ENCODE data around the gene SAMD4A.

SAMD4A gene

GRCh38 chr14:54686219-54686870 is 119.4 kb downstream of the SAMD4A start:
- H3K4me1 Mint-ChIP-seq, result peaks cover 51% of the 10 kb centered on the region
- TF ChIP-seq, protein P1, sequence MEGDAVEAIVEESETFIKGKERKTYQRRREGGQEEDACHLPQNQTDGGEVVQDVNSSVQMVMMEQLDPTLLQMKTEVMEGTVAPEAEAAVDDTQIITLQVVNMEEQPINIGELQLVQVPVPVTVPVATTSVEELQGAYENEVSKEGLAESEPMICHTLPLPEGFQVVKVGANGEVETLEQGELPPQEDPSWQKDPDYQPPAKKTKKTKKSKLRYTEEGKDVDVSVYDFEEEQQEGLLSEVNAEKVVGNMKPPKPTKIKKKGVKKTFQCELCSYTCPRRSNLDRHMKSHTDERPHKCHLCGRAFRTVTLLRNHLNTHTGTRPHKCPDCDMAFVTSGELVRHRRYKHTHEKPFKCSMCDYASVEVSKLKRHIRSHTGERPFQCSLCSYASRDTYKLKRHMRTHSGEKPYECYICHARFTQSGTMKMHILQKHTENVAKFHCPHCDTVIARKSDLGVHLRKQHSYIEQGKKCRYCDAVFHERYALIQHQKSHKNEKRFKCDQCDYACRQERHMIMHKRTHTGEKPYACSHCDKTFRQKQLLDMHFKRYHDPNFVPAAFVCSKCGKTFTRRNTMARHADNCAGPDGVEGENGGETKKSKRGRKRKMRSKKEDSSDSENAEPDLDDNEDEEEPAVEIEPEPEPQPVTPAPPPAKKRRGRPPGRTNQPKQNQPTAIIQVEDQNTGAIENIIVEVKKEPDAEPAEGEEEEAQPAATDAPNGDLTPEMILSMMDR (IDR thresholded peaks at IDR 0.05; ENCODE audit: unreplicated experiment in 3 of 3), result no peak
- H3K9me3 Mint-ChIP-seq, result no peaks in the 10 kb centered on the region
- no peaks in the 10 kb centered on the region for H3K36me3 Mint-ChIP-seq (ENCODE audit: low read depth)
- no peaks in the 10 kb centered on the region for H3K27me3 Mint-ChIP-seq (ENCODE audit: low read depth)
- H3K27ac Mint-ChIP-seq, result peak overlapping the region in 1 of 3 experiments; percentile 1
- no peak overlapping the region for H3K4me3 Mint-ChIP-seq

- TF ChIP-seq, protein P1 (IDR thresholded peaks at IDR 0.05; ENCODE audit: unreplicated experiment in 3 of 3), result no peak
Observed at GRCh38 chr14:54686871-54687749, 120.2 kb downstream of the SAMD4A start.

GRCh38 chr14:54687750-54688119 is 120.8 kb downstream of the SAMD4A start:
- TF ChIP-seq, protein P1 (IDR thresholded peaks at IDR 0.05; ENCODE audit: unreplicated experiment in 3 of 3), result no peak
- H3K27me3 Mint-ChIP-seq (ENCODE audit: low read depth), result no peaks in the 10 kb centered on the region
- peaks cover 52% of the 10 kb centered on the region for H3K4me1 Mint-ChIP-seq
- H3K4me3 Mint-ChIP-seq, result no peak overlapping the region
- no peak overlapping the region for H3K27ac Mint-ChIP-seq
- H3K36me3 Mint-ChIP-seq (ENCODE audit: low read depth), result no peaks in the 10 kb centered on the region
- no peaks in the 10 kb centered on the region for H3K9me3 Mint-ChIP-seq

More at GRCh38 chr14:54686871-54687749, 120.2 kb downstream of the SAMD4A start:
- Mint-ChIP-seq H3K27me3 (ENCODE audit: low read depth) (no peaks in the 10 kb centered on the region), H3K9me3 (no peaks in the 10 kb centered on the region), H3K4me1 (peaks cover 52% of the 10 kb centered on the region), H3K27ac (peak overlapping the region in 1 of 3 experiments; percentile 1), H3K4me3 (no peak overlapping the region), H3K36me3 (ENCODE audit: low read depth) (no peaks in the 10 kb centered on the region)

DNA sequence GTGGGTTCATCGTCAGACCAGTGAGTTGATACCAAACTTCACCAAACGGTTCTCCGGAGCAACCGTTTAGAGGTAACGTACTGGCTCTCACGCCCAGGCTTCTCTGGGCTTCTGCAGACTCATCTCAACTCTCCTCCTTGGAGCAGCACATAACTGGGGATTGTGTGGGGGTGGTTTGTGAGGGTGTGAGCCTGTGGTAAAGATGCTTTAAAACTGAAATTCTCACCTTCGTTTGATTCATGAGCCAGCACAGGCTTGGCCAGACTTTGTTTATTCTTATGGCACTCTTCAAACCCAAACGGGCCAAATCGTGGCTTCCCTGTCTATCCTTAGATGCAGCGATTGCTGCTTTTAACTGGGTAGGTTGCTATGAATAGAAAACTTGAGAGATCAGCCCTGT is 121.3 kb downstream of the SAMD4A start:
- H3K4me1 Mint-ChIP-seq, result peaks cover 52% of the 10 kb centered on the region
- H3K4me3 Mint-ChIP-seq, result no peak overlapping the region

DNA sequence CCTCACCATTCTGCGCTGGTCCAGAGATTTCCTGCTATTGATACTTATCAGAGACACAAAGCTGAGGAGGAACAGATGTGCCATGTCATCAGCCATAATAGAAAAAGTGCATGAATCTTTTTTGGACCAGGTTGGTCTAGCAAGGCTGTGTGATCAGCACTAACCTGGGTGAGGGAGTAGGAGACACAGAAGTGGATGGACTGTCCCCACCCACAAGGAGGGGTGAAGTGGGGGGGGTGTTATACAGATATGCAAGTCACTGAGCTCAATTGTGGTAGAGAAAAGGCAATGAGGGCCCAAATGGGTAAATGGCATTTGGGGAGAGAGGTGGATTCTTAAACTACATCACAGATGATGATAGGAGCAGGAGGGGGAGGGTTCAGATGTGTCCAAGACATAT is 123.0 kb downstream of the SAMD4A start:
- TF ChIP-seq, protein P1 (IDR thresholded peaks at IDR 0.05; ENCODE audit: unreplicated experiment in 3 of 3), result no peak
- H3K9me3 Mint-ChIP-seq, result no peaks in the 10 kb centered on the region
- H3K27me3 Mint-ChIP-seq (ENCODE audit: low read depth), result peaks cover 4% of the 10 kb centered on the region
- no peak overlapping the region for H3K27ac Mint-ChIP-seq
- H3K4me3 Mint-ChIP-seq, result no peak overlapping the region
- peaks cover 48% of the 10 kb centered on the region for H3K4me1 Mint-ChIP-seq
- no peaks in the 10 kb centered on the region for H3K36me3 Mint-ChIP-seq (ENCODE audit: low read depth)

More for the DNA sequence above, 121.3 kb downstream of the SAMD4A start:
- TF ChIP-seq, protein P1 (IDR thresholded peaks at IDR 0.05; ENCODE audit: unreplicated experiment in 3 of 3), result no peak
- no peaks in the 10 kb centered on the region for H3K9me3 Mint-ChIP-seq
- H3K36me3 Mint-ChIP-seq (ENCODE audit: low read depth), result no peaks in the 10 kb centered on the region
- no peaks in the 10 kb centered on the region for H3K27me3 Mint-ChIP-seq (ENCODE audit: low read depth)
- H3K27ac Mint-ChIP-seq, result no peak overlapping the region
